ENCODE measurements around the gene SULF2. TPM values are rescaled to one million over a fixed set of nuclear protein-coding genes. Genes with fewer than 3 reads are reported as not detected.

SULF2 gene
- total and polyA plus RNA-seq, 9 of the 15 experiments (the other 6 are each of a cell fraction or from before 2014, with no cell fraction given), result 0.33 TPM; not detected in 8

- TF ChIP-seq REST (IDR thresholded peaks at IDR 0.05; ENCODE audit: borderline replicate concordance) (peak; percentile 46; the same call in 1 of the 2 replicates), REST (CRISPR knock-in tag; IDR thresholded peaks at IDR 0.05; ENCODE audit: low read depth) (no peak), SMC3 (conservative IDR thresholded peaks at IDR 0.05; ENCODE audit: insufficient read depth, low read depth, low read length) (peak; percentile 28; the same call in 1 of the 2 replicates), SNAPC5 (CRISPR knock-in tag; IDR thresholded peaks at IDR 0.05) (no peak), PHTF2 (CRISPR knock-in tag; IDR thresholded peaks at IDR 0.05) (no peak), CTCF (IDR thresholded peaks at IDR 0.05 in 2 of 3, conservative IDR thresholded peaks at IDR 0.05 in 1 of 3; ENCODE audit: insufficient read depth in 2 of 3, low read depth in 1 of 3, low read length in 3 of 3) (peak; percentile 54 to 60 (median 57)), RAD21 (CRISPR knock-in tag; conservative IDR thresholded peaks at IDR 0.05 in 1 of 2, IDR thresholded peaks at IDR 0.05 in 1 of 2) (peak; percentile 52 to 64), C11orf30 (IDR thresholded peaks at IDR 0.05; ENCODE audit: low read depth) (no peak), KDM4B (IDR thresholded peaks at IDR 0.05; ENCODE audit: borderline replicate concordance in 2 of 2, low read depth in 1 of 2) (no peak)
Observed at GRCh38 chr20:47785854-47786764, 828 bp upstream of the SULF2 start (continued).
